Heart left ventricle (tissue), 13 donors: ENCODE measurements around the gene RNGTT.

Experiments
- POLR2A ChIP-seq, 2 donors: fragments of 450-650 bp; IDR thresholded peaks; one replicate each; pipeline ENCODE4 v1.6.1; 2017; ENCODE audit warnings: antibody characterized with exemption in 2 of 2, mild to moderate bottlenecking in 2 of 2, moderate library complexity in 2 of 2
- TF ChIP-seq, protein P1 (sequence below), 12 donors: fragments of 200-600 bp; sonication (generic) in 4 of 12; IDR thresholded peaks; one replicate each; pipeline versions ENCODE4 v1.5.0 to v1.8.0; 2018 to 2022; ENCODE audit warnings: antibody characterized with exemption in 12 of 12, mild to moderate bottlenecking in 5 of 12
- donor health status: ischemic (EF 13 %, LVEDD 7.1; RV severe dilation, severe dysfunction).
- donor health status: DM: no; HTN: yes; CAD: no.
- donor health status: DM: no; HTN: no; CAD: no.
- donor health status: ischemic (EF 25% LVEDD 6.9; RV normal size, moderate dysfunction).
- donor health status: ischemic (EF 25% LVEDD 5.7; RV mildly dilated, moderate dysfunction).
- donor health status: ischemic (EF 35%, LVEDD 5.7; RV mildly dilated, moderate dysfunction).
- donor health status: nonischemic (EF 11% LVEDD 7.7; RV severe dilation, severe dysfunction).
- donor health status: DM: yes; HTN: yes; CAD: no.
- donor health status: PGD.
- donor health status: ischemic (EF 29% LVEDD 5.4; RV normal size, mild dysfunction).
- donor health status: nonischemic (EF 23%, LVEDD 6.1; RV moderate dilation, normal function).

DNA sequence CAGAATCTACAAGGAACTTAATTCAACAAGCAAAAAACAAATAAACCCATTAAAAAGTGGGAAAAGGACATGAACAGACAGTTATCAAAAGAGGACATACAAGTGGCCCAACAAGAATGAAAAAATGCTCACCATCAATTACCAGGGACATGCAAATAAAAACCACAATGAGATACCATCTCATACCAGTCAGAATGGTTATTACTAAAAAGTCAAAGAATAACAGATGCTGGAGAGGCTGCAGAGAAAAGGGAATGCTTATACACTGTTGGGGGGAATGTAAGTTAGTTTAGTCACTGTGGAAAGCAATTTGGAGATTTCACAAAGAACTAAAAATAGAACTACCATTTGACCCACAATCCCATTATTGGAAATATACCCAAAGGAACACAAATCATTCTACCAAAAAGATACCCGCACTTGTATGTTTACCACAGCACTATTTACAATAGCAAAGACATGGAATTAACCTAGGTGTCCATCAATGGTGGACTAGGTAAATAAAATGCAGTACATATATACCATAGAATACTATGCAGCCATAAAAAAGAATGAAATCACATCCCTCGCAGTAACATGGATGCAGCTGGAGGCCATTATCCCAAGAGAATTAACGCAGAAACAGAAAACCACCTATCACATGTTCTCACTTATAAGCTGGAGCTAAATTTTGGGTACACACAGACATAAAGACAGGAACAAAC, 48.4 kb downstream of the RNGTT start:
- TF ChIP-seq, protein P1, sequence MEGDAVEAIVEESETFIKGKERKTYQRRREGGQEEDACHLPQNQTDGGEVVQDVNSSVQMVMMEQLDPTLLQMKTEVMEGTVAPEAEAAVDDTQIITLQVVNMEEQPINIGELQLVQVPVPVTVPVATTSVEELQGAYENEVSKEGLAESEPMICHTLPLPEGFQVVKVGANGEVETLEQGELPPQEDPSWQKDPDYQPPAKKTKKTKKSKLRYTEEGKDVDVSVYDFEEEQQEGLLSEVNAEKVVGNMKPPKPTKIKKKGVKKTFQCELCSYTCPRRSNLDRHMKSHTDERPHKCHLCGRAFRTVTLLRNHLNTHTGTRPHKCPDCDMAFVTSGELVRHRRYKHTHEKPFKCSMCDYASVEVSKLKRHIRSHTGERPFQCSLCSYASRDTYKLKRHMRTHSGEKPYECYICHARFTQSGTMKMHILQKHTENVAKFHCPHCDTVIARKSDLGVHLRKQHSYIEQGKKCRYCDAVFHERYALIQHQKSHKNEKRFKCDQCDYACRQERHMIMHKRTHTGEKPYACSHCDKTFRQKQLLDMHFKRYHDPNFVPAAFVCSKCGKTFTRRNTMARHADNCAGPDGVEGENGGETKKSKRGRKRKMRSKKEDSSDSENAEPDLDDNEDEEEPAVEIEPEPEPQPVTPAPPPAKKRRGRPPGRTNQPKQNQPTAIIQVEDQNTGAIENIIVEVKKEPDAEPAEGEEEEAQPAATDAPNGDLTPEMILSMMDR (IDR thresholded peaks at IDR 0.05): no peak
- no peak for TF ChIP-seq POLR2A (IDR thresholded peaks at IDR 0.05)
